Lower lobe of right lung (tissue), 2 donors: ENCODE results near the gene KRT7. TPM values are rescaled to one million over a fixed set of nuclear protein-coding genes. Genes with fewer than 3 reads are reported as not detected.
"Not testable (repeated sequence)": the region's sequence is repeated elsewhere in the genome, so short reads cannot be mapped to it uniquely, and the experiment has no call there.

Experiments used
- ATAC-seq, 2 donors: fragments of 200-7000 bp; cut with Tn5 transposase; one replicate each; pipeline ENCODE4 v1.9.1; 2020 to 2022; ENCODE audit warnings: mild to moderate bottlenecking in 2 of 2, moderate library complexity in 2 of 2
- DNase-seq: peaks from one replicate; pipeline ENCODE4 v3.0.0-alpha.2; 2020
- H3K27ac ChIP-seq: fragments of 200-600 bp; one replicate; pipeline ENCODE4 v1.8.0; 2022
- H3K27me3 ChIP-seq: fragments of 200-600 bp; one replicate; pipeline ENCODE4 v1.8.0; 2022; ENCODE audit warnings: low read depth
- H3K36me3 ChIP-seq: fragments of 200-600 bp; one replicate; pipeline ENCODE4 v1.8.0; 2022; ENCODE audit warnings: mild to moderate bottlenecking
- H3K4me1 ChIP-seq: fragments of 200-600 bp; one replicate; pipeline ENCODE4 v1.8.0; 2022
- H3K4me3 ChIP-seq: fragments of 200-600 bp; one replicate; pipeline ENCODE4 v1.8.0; 2022; ENCODE audit warnings: mild to moderate bottlenecking
- H3K9me3 ChIP-seq: fragments of 200-600 bp; one replicate; pipeline ENCODE4 v1.8.0; 2022
- CTCF ChIP-seq: fragments of 200-600 bp; IDR thresholded peaks from one replicate; pipeline ENCODE4 v1.8.0; 2022; ENCODE audit warnings: antibody characterized with exemption, mild to moderate bottlenecking
- intact Hi-C: fragments of 100-400 bp; cut with DNase I; formaldehyde crosslinking; loops from one replicate; pipeline ENCODE4 v1.11.0; 2022
- total RNA-seq: library from RNA; stranded (reverse); fragmentation: NEBNext Ultra II Directional; extraction: Animal tissue kit (Norgen Biotek cat#: 25700); gene quantifications from one replicate; pipeline ENCODE4 v1.2.1, GENCODE V29; 2021
- donor health status: DM: no; HTN: yes; CAD: no; lungs with severe emphysema.

KRT7 gene
- total RNA-seq, 1 donor from 2014 or later: 257 TPM

DNA sequence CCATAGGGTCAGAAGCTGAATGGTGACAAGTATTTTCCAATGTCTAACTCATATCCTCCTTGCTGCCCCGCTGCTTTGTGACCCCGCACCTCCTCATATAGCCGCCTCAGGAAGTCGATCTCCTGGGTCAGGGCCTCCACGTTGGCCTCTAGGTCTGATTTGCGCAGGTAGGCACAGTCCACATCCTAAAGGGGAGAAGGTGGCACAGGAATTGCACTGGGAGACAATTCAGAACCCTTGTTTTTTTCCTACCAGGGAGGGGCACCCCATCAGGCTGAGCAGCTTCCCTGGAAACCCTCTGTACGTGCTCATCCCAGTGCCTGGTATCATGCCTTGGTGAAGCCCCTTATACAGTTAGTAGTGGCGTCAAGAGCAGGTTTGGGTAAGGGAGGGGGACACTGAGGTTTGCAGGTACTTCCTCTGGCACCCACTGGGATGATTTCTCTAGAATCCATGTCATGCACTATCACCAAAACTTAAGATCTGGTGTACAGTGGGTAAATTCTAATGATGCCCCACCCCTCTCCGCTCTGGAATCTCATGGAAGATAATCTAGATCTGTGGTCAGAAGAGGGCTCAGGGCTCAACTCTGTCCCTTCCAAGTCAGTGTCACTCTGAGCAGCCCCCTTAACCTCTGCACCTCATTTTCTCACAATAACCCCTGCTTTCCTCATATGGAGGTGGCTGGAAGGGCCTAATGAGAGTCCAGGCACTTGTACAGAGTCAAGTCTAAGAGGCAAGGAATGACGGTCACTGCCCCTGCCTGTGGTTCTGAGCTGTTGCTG lies 21.3 kb downstream of the KRT7 start:
- intact Hi-C loops: no loop called here
- H3K27me3 ChIP-seq: peaks cover 57% of the 10 kb centered on the region
- TF ChIP-seq CTCF: no peak
- peaks cover 12% of the 10 kb centered on the region for H3K4me1 ChIP-seq
- DNase-seq (peak; percentile 38), ATAC-seq (peak in 1 of 2 donors; percentile 0)
- no peak overlapping the region for H3K27ac ChIP-seq
- H3K36me3 ChIP-seq: no peaks in the 10 kb centered on the region
- no peaks in the 10 kb centered on the region for H3K9me3 ChIP-seq
- H3K4me3 ChIP-seq: no peak overlapping the region

- DNase-seq: peak; percentile 21
- no peaks in the 10 kb centered on the region for H3K36me3 ChIP-seq
- H3K9me3 ChIP-seq: no peaks in the 10 kb centered on the region
- no peak for TF ChIP-seq CTCF
- intact Hi-C loops: no loop called here
- H3K4me1 ChIP-seq: peaks cover 10% of the 10 kb centered on the region
- no peak overlapping the region for H3K27ac ChIP-seq
- peaks cover 57% of the 10 kb centered on the region for H3K27me3 ChIP-seq
- no peak overlapping the region for H3K4me3 ChIP-seq
- ATAC-seq: no peak
Measured at GRCh38 chr12:52254965-52255751, 22.1 kb downstream of the KRT7 start.

DNA sequence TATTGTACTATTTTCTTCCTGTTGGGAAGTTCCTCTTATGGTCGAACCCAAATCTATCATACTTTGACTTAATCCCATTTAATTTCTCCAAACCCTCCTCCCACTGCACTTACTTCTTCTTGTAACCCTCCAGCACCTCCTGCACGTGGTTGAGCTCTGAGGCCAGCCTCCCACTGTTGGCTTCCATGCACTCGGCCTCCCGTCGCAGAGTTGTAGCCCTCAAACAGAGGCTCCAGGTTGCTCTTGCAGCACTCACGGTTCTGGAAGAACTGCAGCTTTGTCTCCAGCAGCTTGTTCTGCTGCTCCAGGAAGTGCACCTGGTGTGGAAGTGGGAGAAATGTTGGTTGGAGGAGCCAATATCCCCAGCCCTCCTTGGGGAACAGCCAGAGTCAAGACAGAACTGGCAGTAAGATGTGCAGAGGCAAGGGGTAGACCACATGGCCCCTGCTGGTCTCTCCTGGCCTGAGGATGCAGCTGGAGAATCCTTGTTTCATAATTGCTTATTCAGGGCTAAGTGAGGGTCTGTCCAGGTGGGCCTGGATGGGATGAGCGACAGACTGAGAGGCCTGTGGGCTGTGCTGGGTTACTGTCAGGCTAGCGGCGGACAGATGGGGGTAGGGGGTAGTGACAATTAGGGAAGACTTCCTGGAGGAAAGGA lies 23.0 kb downstream of the KRT7 start:
- TF ChIP-seq CTCF: no peak
- DNase-seq: peak; percentile 14

GRCh38 chr12:52256584-52256935 lies 23.5 kb downstream of the KRT7 start:
- no peak for TF ChIP-seq CTCF
- no peaks in the 10 kb centered on the region for H3K9me3 ChIP-seq
- H3K27me3 ChIP-seq: peaks cover 53% of the 10 kb centered on the region
- H3K4me1 ChIP-seq: peaks cover 8% of the 10 kb centered on the region
- DNase-seq (peak; percentile 12), ATAC-seq (peak in 1 of 2 donors; percentile 2)
- intact Hi-C loops: no loop called here
- H3K36me3 ChIP-seq: no peaks in the 10 kb centered on the region
- H3K4me3 ChIP-seq: no peak overlapping the region
- no peak overlapping the region for H3K27ac ChIP-seq

More for the DNA sequence above, 23.0 kb downstream of the KRT7 start:
- no peaks in the 10 kb centered on the region for H3K36me3 ChIP-seq
- peaks cover 8% of the 10 kb centered on the region for H3K4me1 ChIP-seq
- intact Hi-C loops: no loop called here
- no peak overlapping the region for H3K4me3 ChIP-seq
- no peaks in the 10 kb centered on the region for H3K9me3 ChIP-seq
- peaks cover 52% of the 10 kb centered on the region for H3K27me3 ChIP-seq
- ATAC-seq: peak in 1 of 2 donors; percentile 6
- H3K27ac ChIP-seq: no peak overlapping the region

GRCh38 chr12:52257074-52257551 lies 24.1 kb downstream of the KRT7 start:
- TF ChIP-seq CTCF: no peak
- no peaks in the 10 kb centered on the region for H3K36me3 ChIP-seq
- no peak overlapping the region for H3K4me3 ChIP-seq
- intact Hi-C loops: no loop called here
- DNase-seq (peak; percentile 39), ATAC-seq (peak in 1 of 2 donors; percentile 4)
- no peaks in the 10 kb centered on the region for H3K9me3 ChIP-seq
- H3K27ac ChIP-seq: no peak overlapping the region
- peaks cover 8% of the 10 kb centered on the region for H3K4me1 ChIP-seq
- peaks cover 53% of the 10 kb centered on the region for H3K27me3 ChIP-seq

- H3K9me3 ChIP-seq, H3K4me3 ChIP-seq, ATAC-seq, H3K4me1 ChIP-seq, H3K36me3 ChIP-seq, intact Hi-C loops, H3K27ac ChIP-seq: not testable (repeated sequence)
- H3K27me3 ChIP-seq: peaks cover 53% of the 10 kb centered on the region
- peak; percentile 17 for DNase-seq
Measured at GRCh38 chr12:52257922-52258321, 24.9 kb downstream of the KRT7 start.
